Measurements from ENCODE around the gene PNMA5. TPM values are rescaled to one million over a fixed set of nuclear protein-coding genes. Genes with fewer than 3 reads are reported as not detected.

The PNMA5 gene
- total and polyA plus RNA-seq, 2 donors (not counting 3 experiments of a cell fraction or from before 2014, with no cell fraction given): not detected

GRCh38 chrX:153032397-153033118 is 38.6 kb upstream of the PNMA5 start:
- H3K4me2 ChIP-seq (ENCODE audit: insufficient read depth, low read length): peak overlapping the region; percentile 18
- dilution Hi-C loops (cut with MboI; ENCODE audit: extremely low pct_ligation_motif_present, low sequenced_read_pairs) (no loop called here), intact Hi-C loops (cut with micrococcal nuclease) (loop anchor here (1.0 to 10.0 kb wide), 6 partner anchors 73 to 636 kb away; no protein-coding TSS in a partner anchor)
- H2AFZ ChIP-seq (ENCODE audit: low read depth, low read length): peak overlapping the region; percentile 63
- no peak overlapping the region for H3K27ac ChIP-seq (ENCODE audit: insufficient read depth, low read depth, low read length)
- no peak for TF ChIP-seq EZH2 (IDR thresholded peaks at IDR 0.05; ENCODE audit: borderline replicate concordance, low read depth, low read length, severe bottlenecking)
- TF ChIP-seq CTCF (IDR thresholded peaks at IDR 0.05; ENCODE audit: extremely low read depth in 1 of 2, insufficient read depth in 1 of 2, low read depth in 1 of 2, low read length in 2 of 2): peak; percentile 69 to 83
- H3K36me3 ChIP-seq (ENCODE audit: control insufficient read depth in 2 of 2, extremely low read depth in 1 of 2, insufficient read depth in 2 of 2, low read length in 2 of 2): no peaks in the 10 kb centered on the region
- no peaks in the 10 kb centered on the region for H3K4me1 ChIP-seq (ENCODE audit: control insufficient read depth, extremely low read depth, insufficient read depth, low read length)
- POLR2A ChIA-PET: no interaction called here
- no TSS peak for BruUV-seq (replicated peaks)
- no peaks in the 10 kb centered on the region for H3K27me3 ChIP-seq (ENCODE audit: control insufficient read depth in 2 of 2, insufficient read depth in 2 of 2, low read length in 2 of 2)
- H3K4me3 ChIP-seq (replicated peaks in 1 of 3; ENCODE audit: insufficient read depth in 1 of 3, low read depth in 1 of 3, low read length in 3 of 3): peak overlapping the region in 2 of 3 experiments; percentile 20 to 27
- no peaks in the 10 kb centered on the region for H4K20me1 ChIP-seq (replicated peaks; ENCODE audit: control insufficient read depth, extremely low read depth, insufficient read depth, low read length)
- DNase-seq (ENCODE audit: low read depth, low spot score): peak; percentile 56
- peak; percentile 87 for FAIRE-seq
- H3K9me1 ChIP-seq (replicated peaks; ENCODE audit: control insufficient read depth, extremely low read depth, insufficient read depth, low read length): no peaks in the 10 kb centered on the region
- CTCF ChIA-PET: interaction anchor here (0.6 to 2.9 kb wide), 13 partner anchors 12 to 636 kb away, joined by 3 to 19 read pairs (median 5); partner anchors contain the start of gene HAUS7
- H3K9me3 ChIP-seq (replicated peaks; ENCODE audit: control insufficient read depth, insufficient read depth, low read length): no peaks in the 10 kb centered on the region
- peak overlapping the region; percentile 28 for H3K9ac ChIP-seq (replicated peaks; ENCODE audit: extremely low read depth, insufficient read depth, low read length)
- no peaks in the 10 kb centered on the region for H3K79me2 ChIP-seq (ENCODE audit: control insufficient read depth, insufficient read depth, low read length)

GRCh38 chrX:153030801-153031200 is 36.9 kb upstream of the PNMA5 start:
- ChIA-PET POLR2A (no interaction called here), CTCF (interaction anchor here (2.9 kb wide), 1 partner anchor 89 kb away, joined by 14 read pairs; no protein-coding TSS in a partner anchor)
- Histone ChIP-seq H2AFZ (ENCODE audit: low read depth, low read length) (no peak overlapping the region), H3K27me3 (ENCODE audit: control insufficient read depth in 2 of 2, insufficient read depth in 2 of 2, low read length in 2 of 2) (no peaks in the 10 kb centered on the region), H3K9me1 (replicated peaks; ENCODE audit: control insufficient read depth, extremely low read depth, insufficient read depth, low read length) (no peaks in the 10 kb centered on the region), H3K4me1 (ENCODE audit: control insufficient read depth, extremely low read depth, insufficient read depth, low read length) (no peaks in the 10 kb centered on the region), H3K4me3 (replicated peaks in 1 of 3; ENCODE audit: insufficient read depth in 1 of 3, low read depth in 1 of 3, low read length in 3 of 3) (no peak overlapping the region), H3K4me2 (ENCODE audit: insufficient read depth, low read length) (no peak overlapping the region), H3K36me3 (ENCODE audit: control insufficient read depth in 2 of 2, extremely low read depth in 1 of 2, insufficient read depth in 2 of 2, low read length in 2 of 2) (no peaks in the 10 kb centered on the region), H3K27ac (ENCODE audit: insufficient read depth, low read depth, low read length) (no peak overlapping the region), H3K9ac (replicated peaks; ENCODE audit: extremely low read depth, insufficient read depth, low read length) (no peak overlapping the region), H3K79me2 (ENCODE audit: control insufficient read depth, insufficient read depth, low read length) (no peaks in the 10 kb centered on the region), H4K20me1 (replicated peaks; ENCODE audit: control insufficient read depth, extremely low read depth, insufficient read depth, low read length) (no peaks in the 10 kb centered on the region), H3K9me3 (replicated peaks; ENCODE audit: control insufficient read depth, insufficient read depth, low read length) (no peaks in the 10 kb centered on the region)
- TF ChIP-seq POLR2A (IDR thresholded peaks at IDR 0.05; ENCODE audit: low read depth, low read length) (no peak), MAX (IDR thresholded peaks at IDR 0.05; ENCODE audit: insufficient read depth, insufficient read length) (no peak), EZH2 (IDR thresholded peaks at IDR 0.05; ENCODE audit: borderline replicate concordance, low read depth, low read length, severe bottlenecking) (no peak)
- no peak for DNase-seq (ENCODE audit: low read depth, low spot score)
- no TSS peak for BruUV-seq (replicated peaks)
- intact Hi-C loops (cut with micrococcal nuclease): loop anchor here (10.0 kb wide), 1 partner anchor 404 kb away; no protein-coding TSS in a partner anchor
- FAIRE-seq: no peak
- dilution Hi-C loops (cut with MboI; ENCODE audit: extremely low pct_ligation_motif_present, low sequenced_read_pairs): no loop called here

All from endothelial cell of umbilical vein (primary cell).